HepG2 (cell line): ENCODE data around the gene TSPAN9. TPM values are rescaled to one million over a fixed set of nuclear protein-coding genes. Genes with fewer than 3 reads are reported as not detected.

ENCODE experiments used
- HNF1A ChIP-seq, 2 experiments: sonication (generic) in 1 of 2; formaldehyde crosslinking in 1 of 2; IDR thresholded peaks; 2 replicates each; pipeline versions ENCODE4 v1.4.0 to v1.6.1; 2016 to 2020; ENCODE audit warnings: borderline replicate concordance in 1 of 2, low read depth in 1 of 2, mild to moderate bottlenecking in 1 of 2, missing genetic modification reagents in 1 of 2
- SAP130 ChIP-seq: IDR thresholded peaks from 2 replicates; pipeline ENCODE4 v1.6.1; 2016; ENCODE audit warnings: low read depth
- ZNF276 ChIP-seq: sonication (generic); formaldehyde crosslinking; IDR thresholded peaks from 2 replicates; pipeline ENCODE4 v1.4.0; 2020; ENCODE audit warnings: mild to moderate bottlenecking, low read depth, missing genetic modification reagents
- ZNF530 ChIP-seq: sonication (generic); formaldehyde crosslinking; IDR thresholded peaks from 2 replicates; pipeline ENCODE4 v1.5.0; 2020; ENCODE audit warnings: low read depth, mild to moderate bottlenecking, missing genetic modification reagents
- ZNF616 ChIP-seq: sonication (generic); formaldehyde crosslinking; IDR thresholded peaks from 2 replicates; pipeline ENCODE4 v1.5.0; 2020; ENCODE audit warnings: low read depth, mild to moderate bottlenecking, missing genetic modification reagents
- ZNF687 ChIP-seq: sonication (generic); formaldehyde crosslinking; IDR thresholded peaks from 2 replicates; pipeline ENCODE4 v1.5.1; 2020; ENCODE audit warnings: mild to moderate bottlenecking, missing genetic modification reagents, moderate library complexity
- ZNF891 ChIP-seq: sonication (generic); formaldehyde crosslinking; IDR thresholded peaks from 2 replicates; pipeline ENCODE4 v1.5.0; 2020; ENCODE audit warnings: mild to moderate bottlenecking, missing genetic modification reagents
- ZSCAN30 ChIP-seq: sonication (generic); formaldehyde crosslinking; IDR thresholded peaks from 2 replicates; pipeline ENCODE4 v1.5.0; 2020; ENCODE audit warnings: mild to moderate bottlenecking, missing genetic modification reagents
- polyA plus RNA-seq, 8 experiments: library from polyadenylated mRNA; depleted of rRNA in 3 of 8; stranded (reverse) in 7 of 8; unstranded in 1 of 8; fragments of >200 nt; fragmentation: Illumina TruSeq in 4 of 8; extraction: Trizol in 4 of 8; gene quantifications; 2 replicates each; pipeline versions ENCODE4 v1.2.1 to v1.2.3, GENCODE V29; 2011 to 2016; ENCODE audit warnings: low read depth in 4 of 8, missing spikeins in 1 of 8, mixed read lengths in 1 of 8; ENCODE audit not compliant: insufficient read depth in 1 of 8
- total RNA-seq, 5 experiments: library from RNA; depleted of rRNA; stranded (reverse); fragments of >200 nt; fragmentation: Illumina TruSeq; extraction: Trizol; gene quantifications; 2 replicates each; pipeline ENCODE4 v1.2.3, GENCODE V29; 2016; ENCODE audit warnings: low read depth in 1 of 5
- TF ChIP-seq, protein P1 (sequence below): sonication (generic); formaldehyde crosslinking; IDR thresholded peaks from 2 replicates; pipeline ENCODE4 v1.4.0; 2020; ENCODE audit warnings: missing genetic modification reagents, borderline replicate concordance
- TF ChIP-seq, protein P2 (sequence below): IDR thresholded peaks from 2 replicates; pipeline ENCODE4 v1.6.1; 2016; ENCODE audit warnings: missing biosample characterization, missing genetic modification reagents, low read depth

Gene TSPAN9
- total and polyA plus RNA-seq, 2 of the 13 experiments (the other 11 are each of a cell fraction or from before 2014, with no cell fraction given): 18.1 to 42.3 TPM

- TF ChIP-seq HNF1A (IDR thresholded peaks at IDR 0.05; ENCODE audit: low read depth) (no peak), HNF1A (CRISPR knock-in tag; IDR thresholded peaks at IDR 0.05; ENCODE audit: borderline replicate concordance) (no peak), ZNF891 (CRISPR knock-in tag) (no peak), ZNF276 (CRISPR knock-in tag) (no peak), ZNF616 (CRISPR knock-in tag) (no peak), ZSCAN30 (no peak), ZNF530 (CRISPR knock-in tag) (no peak), ZNF687 (CRISPR knock-in tag) (peak; percentile 76), SAP130 (peak; percentile 49; the same call in 1 of the 2 replicates)
- TF ChIP-seq, protein P1, sequence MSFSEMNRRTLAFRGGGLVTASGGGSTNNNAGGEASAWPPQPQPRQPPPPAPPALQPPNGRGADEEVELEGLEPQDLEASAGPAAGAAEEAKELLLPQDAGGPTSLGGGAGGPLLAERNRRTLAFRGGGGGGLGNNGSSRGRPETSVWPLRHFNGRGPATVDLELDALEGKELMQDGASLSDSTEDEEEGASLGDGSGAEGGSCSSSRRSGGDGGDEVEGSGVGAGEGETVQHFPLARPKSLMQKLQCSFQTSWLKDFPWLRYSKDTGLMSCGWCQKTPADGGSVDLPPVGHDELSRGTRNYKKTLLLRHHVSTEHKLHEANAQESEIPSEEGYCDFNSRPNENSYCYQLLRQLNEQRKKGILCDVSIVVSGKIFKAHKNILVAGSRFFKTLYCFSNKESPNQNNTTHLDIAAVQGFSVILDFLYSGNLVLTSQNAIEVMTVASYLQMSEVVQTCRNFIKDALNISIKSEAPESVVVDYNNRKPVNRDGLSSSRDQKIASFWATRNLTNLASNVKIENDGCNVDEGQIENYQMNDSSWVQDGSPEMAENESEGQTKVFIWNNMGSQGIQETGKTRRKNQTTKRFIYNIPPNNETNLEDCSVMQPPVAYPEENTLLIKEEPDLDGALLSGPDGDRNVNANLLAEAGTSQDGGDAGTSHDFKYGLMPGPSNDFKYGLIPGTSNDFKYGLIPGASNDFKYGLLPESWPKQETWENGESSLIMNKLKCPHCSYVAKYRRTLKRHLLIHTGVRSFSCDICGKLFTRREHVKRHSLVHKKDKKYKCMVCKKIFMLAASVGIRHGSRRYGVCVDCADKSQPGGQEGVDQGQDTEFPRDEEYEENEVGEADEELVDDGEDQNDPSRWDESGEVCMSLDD (CRISPR knock-in tag): no peak
- TF ChIP-seq, protein P2, sequence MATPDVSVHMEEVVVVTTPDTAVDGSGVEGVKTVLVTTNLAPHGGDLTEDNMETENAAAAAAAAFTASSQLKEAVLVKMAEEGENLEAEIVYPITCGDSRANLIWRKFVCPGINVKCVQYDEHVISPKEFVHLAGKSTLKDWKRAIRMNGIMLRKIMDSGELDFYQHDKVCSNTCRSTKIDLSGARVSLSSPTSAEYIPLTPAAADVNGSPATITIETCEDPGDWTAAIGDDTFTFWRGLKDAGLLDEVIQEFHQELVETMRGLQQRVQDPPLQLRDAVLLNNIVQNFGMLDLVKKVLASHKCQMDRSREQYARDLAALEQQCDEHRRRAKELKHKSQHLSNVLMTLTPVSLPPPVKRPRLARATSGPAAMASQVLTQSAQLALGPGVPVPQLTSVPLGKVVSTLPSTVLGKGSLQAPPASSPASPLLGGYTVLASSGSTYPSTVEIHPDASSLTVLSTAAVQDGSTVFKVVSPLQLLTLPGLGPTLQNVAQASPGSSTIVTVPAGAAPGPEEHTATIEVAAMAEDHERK: no peak
Measured at GRCh38 chr12:3113671-3114325, 36.6 kb downstream of the TSPAN9 start (continued).
